Body of pancreas (tissue), 4 donors: Measurements from ENCODE around the gene TBL1X.

Source experiments
- CTCF ChIP-seq, 7 experiments: fragments of 450-650 bp in 4 of 7; fragments of 200-600 bp in 3 of 7; sonication (generic) in 3 of 7; IDR thresholded peaks; one replicate each; pipeline ENCODE4 v1.5.1; 2016 to 2019; ENCODE audit warnings: antibody characterized with exemption in 7 of 7
- POLR2A ChIP-seq, 3 donors: fragments of 450-650 bp; IDR thresholded peaks; one replicate each; pipeline ENCODE4 v1.6.1; 2016; ENCODE audit warnings: antibody characterized with exemption in 3 of 3, mild to moderate bottlenecking in 2 of 3

- TF ChIP-seq CTCF (IDR thresholded peaks at IDR 0.05) (no peak), POLR2A (IDR thresholded peaks at IDR 0.05) (no peak)
Observed at GRCh38 chrX:9644335-9644734, 179.5 kb downstream of the TBL1X start.
